Subcutaneous abdominal adipose tissue (tissue), 5 donors: ENCODE measurements around the gene SLC35D1.
"Not testable (repeated sequence)": the region's sequence is repeated elsewhere in the genome, so short reads cannot be mapped to it uniquely, and the experiment has no call there.

Source experiments
- H3K27ac ChIP-seq: one replicate; pipeline ENCODE4 v1.7.0; 2013; ENCODE audit warnings: low read depth, mild to moderate bottlenecking, inconsistent platforms, low read length, moderate library complexity
- H3K27me3 ChIP-seq, 5 donors: one replicate each; pipeline ENCODE4 v1.7.0; 2013; ENCODE audit warnings: low read length in 5 of 5, inconsistent platforms in 1 of 5; ENCODE audit not compliant: control insufficient read depth in 5 of 5, insufficient read depth in 4 of 5
- H3K36me3 ChIP-seq, 5 donors: one replicate each; pipeline ENCODE4 v1.7.0; 2013; ENCODE audit warnings: low read length in 5 of 5; ENCODE audit not compliant: control insufficient read depth in 5 of 5, insufficient read depth in 5 of 5
- H3K4me1 ChIP-seq, 5 donors: one replicate each; pipeline ENCODE4 v1.7.0; 2013; ENCODE audit warnings: low read length in 5 of 5, mild to moderate bottlenecking in 3 of 5, moderate library complexity in 1 of 5; ENCODE audit not compliant: control insufficient read depth in 5 of 5, insufficient read depth in 5 of 5
- H3K4me3 ChIP-seq, 5 donors: one replicate each; pipeline ENCODE4 v1.7.0; 2013; ENCODE audit warnings: low read length in 5 of 5, low read depth in 1 of 5
- H3K9ac ChIP-seq, 5 donors: one replicate each; pipeline ENCODE4 v1.7.0; 2013; ENCODE audit warnings: low read length in 5 of 5, mild to moderate bottlenecking in 4 of 5, moderate library complexity in 3 of 5
- H3K9me3 ChIP-seq, 5 donors: one replicate each; pipeline ENCODE4 v1.7.0; 2013; ENCODE audit warnings: low read length in 5 of 5; ENCODE audit not compliant: control insufficient read depth in 5 of 5
- donor health status: healthy.
- donor health status: healthy.
- donor health status: healthy.
- donor health status: healthy.
- donor health status: healthy.

Gene SLC35D1

GRCh38 chr1:67078291-67078690 is 24.3 kb upstream of the SLC35D1 start:
- no peaks in the 10 kb centered on the region for H3K36me3 ChIP-seq
- H3K27me3 ChIP-seq = no peaks in the 10 kb centered on the region
- no peak overlapping the region for H3K4me3 ChIP-seq
- H3K27ac ChIP-seq = no peak overlapping the region
- H3K4me1 ChIP-seq = no peaks in the 10 kb centered on the region
- H3K9me3 ChIP-seq = peaks cover 0 to under 1% (median 0%) of the 10 kb centered on the region in 5 donors
- no peak overlapping the region for H3K9ac ChIP-seq

- no peak overlapping the region for H3K27ac ChIP-seq
- no peaks in the 10 kb centered on the region for H3K36me3 ChIP-seq
- H3K27me3 ChIP-seq = no peaks in the 10 kb centered on the region
- peaks cover 0 to 4% (median 0%) of the 10 kb centered on the region in 5 donors for H3K9me3 ChIP-seq
- H3K4me3 ChIP-seq = no peak overlapping the region
- no peak overlapping the region for H3K9ac ChIP-seq
- no peaks in the 10 kb centered on the region for H3K4me1 ChIP-seq
Observed at GRCh38 chr1:67077593-67077992, 23.6 kb upstream of the SLC35D1 start.

GRCh38 chr1:67072749-67073148 is 18.8 kb upstream of the SLC35D1 start:
- H3K36me3 ChIP-seq = no peaks in the 10 kb centered on the region
- H3K27me3 ChIP-seq = no peaks in the 10 kb centered on the region
- no peaks in the 10 kb centered on the region for H3K4me1 ChIP-seq
- H3K4me3 ChIP-seq = no peak overlapping the region
- H3K9ac ChIP-seq = no peak overlapping the region
- H3K27ac ChIP-seq = no peak overlapping the region
- peaks cover 0 to 8% (median 4%) of the 10 kb centered on the region in 5 donors for H3K9me3 ChIP-seq

DNA sequence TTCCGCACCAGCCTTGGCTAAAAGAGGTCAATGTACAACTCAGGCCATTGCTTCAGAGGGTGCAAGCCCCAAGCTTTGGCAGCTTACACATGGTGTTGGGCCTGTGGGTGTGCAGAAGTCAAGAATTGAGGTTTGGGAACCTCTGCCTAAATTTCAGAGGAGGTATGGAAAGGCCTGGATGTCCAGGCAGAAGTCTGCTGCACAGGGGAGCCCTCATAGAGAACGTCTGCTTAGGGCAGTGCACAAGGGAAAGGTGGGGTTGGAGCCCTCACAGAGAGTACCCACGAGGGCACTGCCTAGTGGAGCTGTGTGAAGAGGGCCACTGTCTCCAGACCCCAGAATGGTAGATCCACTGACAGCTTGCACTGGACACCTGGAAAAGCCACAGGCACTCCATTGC is 13.7 kb upstream of the SLC35D1 start:
- not testable (repeated sequence) for H3K9me3 ChIP-seq, H3K4me3 ChIP-seq, H3K27me3 ChIP-seq, H3K36me3 ChIP-seq, H3K27ac ChIP-seq, H3K4me1 ChIP-seq, H3K9ac ChIP-seq

DNA sequence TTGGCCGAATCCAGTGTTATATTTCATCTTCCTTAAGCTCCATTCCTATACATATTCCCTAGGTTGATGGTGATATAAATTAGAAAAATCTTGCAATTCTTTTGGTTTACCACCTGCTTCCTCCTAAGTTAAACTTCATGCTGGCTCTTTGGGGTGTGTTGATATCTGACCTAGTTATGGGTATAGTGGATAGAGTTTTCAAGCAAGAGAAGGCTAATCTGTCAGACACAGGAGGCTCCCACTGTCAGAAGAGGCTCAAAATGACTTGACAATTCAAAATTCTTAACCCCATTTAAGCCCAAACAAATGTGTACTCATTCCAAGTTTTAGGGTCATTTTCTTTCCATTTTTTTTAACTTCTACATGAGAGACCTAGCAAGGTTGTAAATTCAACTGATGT is 8.5 kb upstream of the SLC35D1 start:
- Histone ChIP-seq H3K27me3 (peaks cover 0 to 3% (median 0%) of the 10 kb centered on the region in 5 donors), H3K9ac (no peak overlapping the region), H3K4me1 (no peaks in the 10 kb centered on the region), H3K9me3 (peaks cover 0 to 1% (median 0%) of the 10 kb centered on the region in 5 donors), H3K4me3 (no peak overlapping the region), H3K36me3 (no peaks in the 10 kb centered on the region), H3K27ac (no peak overlapping the region)

GRCh38 chr1:67061266-67061665 is 7.3 kb upstream of the SLC35D1 start:
- no peak overlapping the region for H3K9ac ChIP-seq
- H3K27me3 ChIP-seq = peaks cover 0 to 3% (median 0%) of the 10 kb centered on the region in 5 donors
- H3K9me3 ChIP-seq = no peaks in the 10 kb centered on the region
- H3K4me1 ChIP-seq = no peaks in the 10 kb centered on the region
- H3K4me3 ChIP-seq = no peak overlapping the region
- H3K27ac ChIP-seq = no peak overlapping the region
- H3K36me3 ChIP-seq = no peaks in the 10 kb centered on the region

- Histone ChIP-seq H3K9ac (no peak overlapping the region), H3K4me1 (no peaks in the 10 kb centered on the region), H3K36me3 (no peaks in the 10 kb centered on the region), H3K27me3 (peaks cover 0 to 3% (median 0%) of the 10 kb centered on the region in 5 donors), H3K4me3 (no peak overlapping the region), H3K9me3 (no peaks in the 10 kb centered on the region), H3K27ac (no peak overlapping the region)
Observed at GRCh38 chr1:67060811-67061218, 6.9 kb upstream of the SLC35D1 start.

DNA sequence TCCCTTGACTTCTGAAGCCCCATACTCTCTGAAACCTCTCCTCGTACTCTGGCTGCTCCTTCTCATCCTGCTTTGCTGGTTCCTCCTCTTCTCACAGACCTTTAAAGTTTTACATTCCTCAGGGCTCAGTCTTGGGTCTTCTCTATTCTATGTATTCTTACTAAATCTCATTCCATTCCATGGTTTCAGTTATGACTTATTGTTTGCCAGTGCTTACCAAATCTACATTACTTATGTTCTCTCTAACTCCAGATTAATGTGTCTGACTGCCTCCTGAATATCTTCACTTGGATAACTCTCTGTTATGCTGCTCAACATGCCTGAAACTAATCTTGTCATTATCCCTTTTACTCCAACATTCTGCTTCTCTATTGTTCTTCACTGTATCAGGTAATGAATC is 5.4 kb upstream of the SLC35D1 start:
- H3K4me3 ChIP-seq = no peak overlapping the region
- no peak overlapping the region for H3K27ac ChIP-seq
- no peaks in the 10 kb centered on the region for H3K9me3 ChIP-seq
- H3K27me3 ChIP-seq = peaks cover 0 to 3% (median 0%) of the 10 kb centered on the region in 5 donors
- H3K9ac ChIP-seq = no peak overlapping the region
- peaks cover 0 to 5% (median 2%) of the 10 kb centered on the region in 5 donors for H3K4me1 ChIP-seq
- H3K36me3 ChIP-seq = no peaks in the 10 kb centered on the region

DNA sequence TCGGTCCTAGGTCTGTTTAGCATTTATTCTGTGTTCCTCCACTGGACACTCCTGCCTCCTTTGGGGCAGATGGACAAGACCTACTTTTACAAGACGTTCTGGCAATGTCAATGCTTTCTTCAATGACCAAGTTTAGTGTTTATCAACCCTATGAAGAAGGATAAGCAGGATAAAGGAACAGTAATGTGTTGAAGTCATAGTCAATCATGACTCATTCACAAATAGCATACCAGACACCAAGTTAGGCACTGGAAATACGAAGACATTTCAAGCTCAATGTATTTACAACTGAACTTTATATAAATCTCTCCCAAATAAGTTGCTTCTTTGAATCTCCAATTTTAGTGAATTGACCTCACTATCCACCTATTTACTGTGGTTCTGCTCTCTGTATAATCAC is 4.8 kb upstream of the SLC35D1 start:
- Histone ChIP-seq H3K4me3 (no peak overlapping the region), H3K9me3 (no peaks in the 10 kb centered on the region), H3K4me1 (peaks cover 0 to 6% (median 5%) of the 10 kb centered on the region in 5 donors), H3K27ac (no peak overlapping the region), H3K36me3 (no peaks in the 10 kb centered on the region), H3K9ac (no peak overlapping the region), H3K27me3 (peaks cover 0 to 2% (median 0%) of the 10 kb centered on the region in 5 donors)

DNA sequence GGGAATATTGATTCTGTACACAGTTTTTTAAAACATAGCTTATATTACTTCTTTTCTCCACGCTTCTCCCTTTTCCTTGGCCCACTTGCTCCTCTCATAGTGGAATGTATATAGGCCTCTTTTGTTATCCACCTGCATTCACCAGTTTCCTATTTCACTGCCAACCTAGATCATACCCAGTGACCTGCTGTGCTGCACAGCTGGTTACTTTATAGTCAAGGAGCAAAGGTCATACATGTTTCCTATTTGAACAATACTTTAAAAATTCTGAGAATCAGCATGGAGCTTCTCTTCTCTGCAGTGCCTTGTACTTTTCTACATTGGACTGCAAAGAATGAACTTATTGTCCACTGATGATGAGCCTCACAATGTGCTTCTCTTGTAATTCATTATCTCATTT is 4.3 kb upstream of the SLC35D1 start:
- peaks cover 0 to 7% (median 5%) of the 10 kb centered on the region in 5 donors for H3K4me1 ChIP-seq

GRCh38 chr1:67053535-67053784 is 488 bp downstream of the SLC35D1 start:
- H3K9me3 ChIP-seq = no peaks in the 10 kb centered on the region
- H3K36me3 ChIP-seq = peaks cover 5 to 8% (median 7%) of the 10 kb centered on the region in 5 donors
- H3K27me3 ChIP-seq = no peaks in the 10 kb centered on the region
- peak overlapping the region; percentile 60 to 95 (median 93) for H3K9ac ChIP-seq
- peaks cover 0 to 21% (median 17%) of the 10 kb centered on the region in 5 donors for H3K4me1 ChIP-seq
- peak overlapping the region; percentile 87 for H3K27ac ChIP-seq
- peak overlapping the region; percentile 87 to 98 (median 92) for H3K4me3 ChIP-seq

More for the DNA sequence above, 4.3 kb upstream of the SLC35D1 start:
- Histone ChIP-seq H3K9me3 (no peaks in the 10 kb centered on the region), H3K9ac (no peak overlapping the region), H3K27ac (no peak overlapping the region), H3K4me3 (no peak overlapping the region), H3K27me3 (no peaks in the 10 kb centered on the region), H3K36me3 (no peaks in the 10 kb centered on the region)
